ENCODE results near the gene RGMA.

GRCh38 chr15:93055211-93055610, 33.8 kb downstream of the RGMA start:
- no peak for TF ChIP-seq CTCF (IDR thresholded peaks at IDR 0.05)
- TF ChIP-seq POLR2A (IDR thresholded peaks at IDR 0.05) = no peak
